ENCODE results near the gene THAP2. TPM values are rescaled to one million over a fixed set of nuclear protein-coding genes. Genes with fewer than 3 reads are reported as not detected.

Gene THAP2
- 3.7 TPM for total RNA-seq (2021; ENCODE audit: unreplicated experiment)
- 2.4 TPM for polyA plus RNA-seq (2012; ENCODE audit: insufficient read length)
- percentile 59 among the genes with signal in this experiment for Bru-seq, nascent RNA
- BruChase-seq, experiment 1, labeled RNA remaining after a 2-hour chase: percentile 60 among the genes with signal in this experiment
- percentile 59 among the genes with signal in this experiment for BruChase-seq, experiment 2, labeled RNA remaining after a 6-hour chase
- long read RNA-seq, full-length matches to known transcripts: 6 of 11 reads
- long read RNA-seq, partial matches to known transcripts: 0 of 11 reads
- long read RNA-seq, other reads (novel, unspliced or antisense): 5 of 11 reads

GRCh38 chr12:71663561-71664410 lies at the start of gene THAP2, which contains the start of gene ZFC3H1:
TSS of gene THAP2 (plus strand) at chr12:71664301. CDS start at chr12:71664510, 209 bp downstream.
TSS of gene ZFC3H1 (minus strand) at chr12:71663848. CDS start at chr12:71663610, 238 bp downstream.
- POLR2A ChIA-PET: interaction anchor here (0.6 to 2.6 kb wide), 2 partner anchors 22 to 267 kb away, joined by 3 to 16 read pairs; partner anchors contain the start of gene TMEM19
- no peaks in the 10 kb centered on the region for H3K9me3 ChIP-seq (ENCODE audit: control insufficient read depth, insufficient read depth, low read depth, low read length)
- H3K4me3 ChIP-seq (ENCODE audit: low read depth in 2 of 2, low read length in 2 of 2): peak within 1 kb of the TSS; percentile 97 to 98
- H3K27me3 ChIP-seq (ENCODE audit: control insufficient read depth, insufficient read depth, low read length): no peaks in the 10 kb centered on the region
- H3K27ac ChIP-seq (ENCODE audit: low read length): peak within 1 kb of the TSS; percentile 99
- ATAC-seq (peak; percentile 98), DNase-seq (ENCODE audit: low read depth, low spot score) (peak; percentile 94)
- CTCF ChIA-PET: interaction anchor here (2.4 kb wide), 1 partner anchor 83 kb away, joined by 12 read pairs; no protein-coding TSS in a partner anchor
- TF ChIP-seq SIN3A (IDR thresholded peaks at IDR 0.05; ENCODE audit: borderline replicate concordance, insufficient read depth, low read depth, low read length): peak; percentile 20; the same call in 1 of the 2 replicates
- peak; percentile 88 for TF ChIP-seq POLR2AphosphoS5 (IDR thresholded peaks at IDR 0.05; ENCODE audit: low read depth, low read length)
- TF ChIP-seq REST (IDR thresholded peaks at IDR 0.05; ENCODE audit: insufficient read depth in 1 of 2, low read depth in 2 of 2, low read length in 1 of 2): no peak; a peak in 1 of 4 replicates
- peak; percentile 52 for TF ChIP-seq CTCF (IDR thresholded peaks at IDR 0.05)
- peak; percentile 53; the same call in 1 of the 2 replicates for TF ChIP-seq TCF7L2 (IDR thresholded peaks at IDR 0.05; ENCODE audit: low read depth, low read length)
- peaks cover 15% of the 10 kb centered on the region; the same call in 1 of the 2 replicates for H3K4me1 ChIP-seq (ENCODE audit: control insufficient read depth, insufficient read depth, low read length)
- in situ Hi-C loops (cut with HindIII; ENCODE audit: low pct_unique_long_range_greater_than_20kb, low sequenced_read_pairs): no loop called here
- intact Hi-C loops (cut with micrococcal nuclease; ENCODE audit: unreplicated experiment): no loop called here
- peaks cover 21% of the 10 kb centered on the region for H3K36me3 ChIP-seq (ENCODE audit: control insufficient read depth, insufficient read depth, low read length)
- BruUV-seq (replicated peaks): no TSS peak

DNA sequence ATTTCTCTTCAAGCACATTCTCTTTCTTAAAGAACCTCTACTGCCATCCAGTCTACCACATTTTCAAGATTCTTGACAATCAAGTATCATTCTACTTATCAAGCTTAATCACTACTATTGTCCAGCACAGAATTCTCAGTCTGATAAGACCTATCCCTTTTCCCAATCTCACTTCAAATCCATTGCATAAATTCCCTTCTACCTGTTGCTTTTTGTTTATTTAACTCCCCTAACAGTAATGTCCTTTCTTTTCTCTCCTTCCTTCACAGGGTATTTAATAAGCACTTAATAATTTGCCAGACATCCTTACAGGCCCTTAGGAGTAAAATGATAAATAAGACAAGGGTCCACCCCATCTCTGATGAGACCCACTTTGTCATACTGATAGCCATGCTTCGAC lies 42.2 kb upstream of the THAP2 start:
- CTCF ChIA-PET: no interaction called here
- no peaks in the 10 kb centered on the region for H3K4me1 ChIP-seq (ENCODE audit: control insufficient read depth, insufficient read depth, low read length)
- H3K27ac ChIP-seq (ENCODE audit: low read length): no peak overlapping the region
- DNase-seq (ENCODE audit: low read depth, low spot score) (no peak), ATAC-seq (no peak)
- no TSS peak for BruUV-seq (replicated peaks)
- POLR2A ChIA-PET: no interaction called here
- in situ Hi-C loops (cut with HindIII; ENCODE audit: low pct_unique_long_range_greater_than_20kb, low sequenced_read_pairs) (no loop called here), intact Hi-C loops (cut with micrococcal nuclease; ENCODE audit: unreplicated experiment) (no loop called here)
- H3K9me3 ChIP-seq (ENCODE audit: control insufficient read depth, insufficient read depth, low read depth, low read length): no peaks in the 10 kb centered on the region
- no peak for TF ChIP-seq TCF7L2 (IDR thresholded peaks at IDR 0.05; ENCODE audit: low read depth, low read length)
- no peak for TF ChIP-seq REST (IDR thresholded peaks at IDR 0.05; ENCODE audit: insufficient read depth in 1 of 2, low read depth in 2 of 2, low read length in 1 of 2)
- TF ChIP-seq POLR2AphosphoS5 (IDR thresholded peaks at IDR 0.05; ENCODE audit: low read depth, low read length): no peak
- no peak for TF ChIP-seq SIN3A (IDR thresholded peaks at IDR 0.05; ENCODE audit: borderline replicate concordance, insufficient read depth, low read depth, low read length)
- TF ChIP-seq CTCF (IDR thresholded peaks at IDR 0.05): no peak
- no peak overlapping the region for H3K4me3 ChIP-seq (ENCODE audit: low read depth in 2 of 2, low read length in 2 of 2)
- H3K27me3 ChIP-seq (ENCODE audit: control insufficient read depth, insufficient read depth, low read length): no peaks in the 10 kb centered on the region
- peaks cover 61% of the 10 kb centered on the region for H3K36me3 ChIP-seq (ENCODE audit: control insufficient read depth, insufficient read depth, low read length)
